A673 (cell line): ENCODE data around the gene RNFT2.

ENCODE experiments used
- CTCF ChIP-seq: fragments of 300-800, 200-600 bp; sonication (generic); conservative IDR thresholded peaks from 2 replicates; pipeline ENCODE4 v1.5.1; 2017; ENCODE audit warnings: low read depth, mild to moderate bottlenecking, antibody characterized with exemption, low read length, moderate library complexity, mixed read lengths
- EZH2 ChIP-seq: fragments of 200-600 bp; sonication (generic); IDR thresholded peaks from 2 replicates; pipeline ENCODE4 v1.6.1; 2017; ENCODE audit warnings: borderline replicate concordance, low read depth, mild to moderate bottlenecking, mixed read lengths, antibody characterized with exemption, low read length; ENCODE audit not compliant: poor library complexity, severe bottlenecking

- TF ChIP-seq CTCF (peak; percentile 44), EZH2 (no peak)
Measured at GRCh38 chr12:116697305-116697704, 40.8 kb upstream of the RNFT2 start.
